Measurements from ENCODE around the gene GCDH. TPM values are rescaled to one million over a fixed set of nuclear protein-coding genes. Genes with fewer than 3 reads are reported as not detected.
A peak's percentile ranks its signal among the peaks of the same experiment; 100 is the strongest.
"Not testable (repeated sequence)": the region's sequence is repeated elsewhere in the genome, so short reads cannot be mapped to it uniquely, and the experiment has no call there.

Gene GCDH
- 10 to 100 TPM; 19.5 to 31.5 (median 24.8) TPM for polyA plus RNA-seq (ENCODE audit: insufficient read depth in 1 of 5, insufficient read length in 5 of 5, low replicate concordance in 1 of 5)
- long read RNA-seq, donor 1, transcript GCDH-201 (12 exons, 1,956 nt), result major isoform, 7 of 75 reads
- long read RNA-seq, donor 1, partial matches to known transcripts, result 32 of 75 reads
- long read RNA-seq, donor 1, other reads (novel, unspliced or antisense), result 35 of 75 reads
- long read RNA-seq, donor 2, partial matches to known transcripts, result 14 of 33 reads
- long read RNA-seq, donor 2, other reads (novel, unspliced or antisense), result 14 of 33 reads
- long read RNA-seq, donor 3, transcript GCDH-201 (12 exons, 1,956 nt), result major isoform, 6 of 81 reads
- long read RNA-seq, donor 3, partial matches to known transcripts, result 49 of 81 reads
- long read RNA-seq, donor 3, other reads (novel, unspliced or antisense), result 24 of 81 reads
- long read RNA-seq, donor 4, partial matches to known transcripts, result 23 of 25 reads
- long read RNA-seq, donor 4, other reads (novel, unspliced or antisense), result 0 of 25 reads
- long read RNA-seq, donor 5, partial matches to known transcripts, result 10 of 13 reads
- long read RNA-seq, donor 5, other reads (novel, unspliced or antisense), result 0 of 13 reads
- long read RNA-seq, donor 6, transcript GCDH-201 (12 exons, 1,956 nt), result major isoform, 7 of 20 reads
- long read RNA-seq, donor 6, partial matches to known transcripts, result 13 of 20 reads
- long read RNA-seq, donor 6, other reads (novel, unspliced or antisense), result 0 of 20 reads
- long read RNA-seq, donor 7, partial matches to known transcripts, result 12 of 12 reads
- long read RNA-seq, donor 7, other reads (novel, unspliced or antisense), result 0 of 12 reads
- long read RNA-seq, donor 8, partial matches to known transcripts, result 0 of 4 reads
- long read RNA-seq, donor 8, other reads (novel, unspliced or antisense), result 0 of 4 reads

DNA sequence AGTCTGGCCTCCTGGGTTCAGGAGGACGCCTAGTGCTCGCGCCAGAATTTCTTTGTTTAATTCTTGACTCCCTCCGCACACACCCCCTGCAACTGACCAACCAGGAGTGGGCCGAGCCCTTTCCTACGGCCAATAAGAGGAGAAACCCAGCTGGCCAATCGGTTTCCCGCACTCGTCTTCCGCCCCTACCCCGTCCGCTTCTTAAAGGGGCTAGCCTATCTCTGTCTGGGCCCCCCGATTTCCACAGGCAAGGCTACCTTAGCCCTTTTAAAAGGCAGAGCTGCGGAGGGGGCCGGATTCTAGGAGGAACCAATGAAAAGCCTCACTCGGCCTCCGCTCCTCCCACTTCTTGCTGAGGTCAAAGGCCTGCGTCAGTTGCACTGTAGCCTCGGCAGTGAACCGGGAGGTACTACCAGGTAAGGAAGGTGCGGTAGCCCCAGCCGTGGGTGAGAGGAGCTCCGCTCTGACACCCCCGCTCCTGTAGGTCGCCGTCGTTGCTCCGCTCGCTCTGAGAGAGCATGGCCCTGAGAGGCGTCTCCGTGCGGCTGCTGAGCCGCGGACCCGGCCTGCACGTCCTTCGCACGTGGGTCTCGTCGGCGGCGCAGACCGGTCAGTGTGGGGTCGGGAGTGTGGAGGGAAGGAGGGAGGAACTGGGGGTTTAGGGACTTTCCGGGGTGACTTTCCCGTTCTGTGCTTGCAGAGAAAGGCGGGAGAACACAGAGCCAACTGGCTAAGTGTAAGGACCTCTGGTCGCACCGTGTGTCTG lies at the start of gene GCDH:
TSS of gene GCDH (plus strand) at position 374 of the 766 bp plus-strand sequence. CDS start at position 519, 145 bp downstream.
- peak; percentile 94 to 96 for DNase-seq

DNA sequence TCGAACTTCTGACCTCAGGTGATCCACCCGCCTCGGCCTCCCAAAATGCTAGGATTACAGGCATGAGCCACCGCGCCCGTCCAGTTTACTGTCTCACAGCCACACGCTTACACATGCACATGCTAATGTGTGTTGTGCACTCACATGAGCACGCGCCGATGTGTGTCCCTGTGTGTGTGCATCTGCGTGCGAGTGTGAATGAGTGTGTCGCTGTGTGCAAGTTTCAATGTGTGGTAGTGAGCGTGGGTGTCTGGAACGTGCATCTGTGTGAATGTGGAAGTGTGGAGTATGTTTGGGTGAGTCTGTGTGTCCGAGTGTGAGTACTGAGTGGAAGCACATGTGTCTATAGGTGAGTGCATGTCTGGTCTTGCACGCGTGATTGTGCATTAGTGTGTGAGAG lies 48.4 kb upstream of the GCDH start:
- no peak for DNase-seq

DNA sequence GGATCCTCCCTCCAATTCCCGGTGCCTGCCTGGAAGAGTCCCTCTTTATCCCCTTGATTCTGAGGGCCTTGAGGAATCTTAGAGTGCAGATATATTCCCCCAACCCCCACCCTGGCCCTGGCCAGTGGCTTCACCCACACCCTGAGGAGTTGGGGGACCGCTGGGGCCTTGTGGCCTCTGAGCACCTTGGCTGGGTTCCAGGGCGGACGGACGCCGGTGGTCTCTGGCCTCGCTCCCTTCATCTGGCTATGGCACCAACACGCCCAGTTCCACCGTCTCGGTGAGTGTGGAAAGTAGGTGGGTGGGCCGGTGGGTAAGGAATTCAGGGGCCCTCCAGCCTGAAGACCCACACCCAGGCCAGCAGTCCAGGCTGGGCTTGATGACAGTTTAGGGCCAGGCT lies 47.6 kb upstream of the GCDH start:
- DNase-seq, result no peak

DNA sequence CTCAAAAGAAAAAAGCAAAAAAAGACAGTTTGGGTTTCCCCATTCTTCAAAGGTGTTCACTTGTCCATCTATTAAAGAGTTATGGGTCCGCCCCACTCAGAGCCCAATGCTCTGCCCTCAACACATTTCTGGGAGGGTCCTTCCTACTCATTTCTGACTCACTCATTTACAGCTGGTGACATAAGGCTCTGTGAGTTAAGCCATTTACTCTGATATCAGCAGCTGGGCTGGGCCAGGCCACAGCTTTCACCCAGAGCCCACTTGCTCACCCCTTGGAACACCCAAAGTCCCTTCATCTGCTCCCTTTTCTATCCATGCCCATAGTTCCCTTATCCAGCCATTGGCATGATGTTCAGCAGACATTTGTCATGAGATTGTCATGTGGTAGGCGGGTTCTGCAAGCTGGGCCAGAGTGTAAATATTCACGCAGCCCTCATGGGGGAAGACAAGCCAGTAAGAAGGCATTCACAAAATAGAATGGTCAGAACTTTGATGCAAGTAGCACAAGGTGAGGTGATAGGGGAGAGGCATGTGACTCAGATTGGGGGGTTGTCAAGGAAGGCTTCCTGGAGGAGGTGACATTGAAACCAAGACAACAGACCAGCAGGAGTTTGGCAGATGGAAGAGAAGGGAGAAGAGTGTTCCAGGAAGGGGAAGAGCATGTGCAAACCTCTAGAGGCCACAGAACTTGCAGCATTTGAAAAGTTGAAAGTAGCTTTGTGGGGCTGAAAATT lies 46.8 kb upstream of the GCDH start:
- DNase-seq, result no peak

DNA sequence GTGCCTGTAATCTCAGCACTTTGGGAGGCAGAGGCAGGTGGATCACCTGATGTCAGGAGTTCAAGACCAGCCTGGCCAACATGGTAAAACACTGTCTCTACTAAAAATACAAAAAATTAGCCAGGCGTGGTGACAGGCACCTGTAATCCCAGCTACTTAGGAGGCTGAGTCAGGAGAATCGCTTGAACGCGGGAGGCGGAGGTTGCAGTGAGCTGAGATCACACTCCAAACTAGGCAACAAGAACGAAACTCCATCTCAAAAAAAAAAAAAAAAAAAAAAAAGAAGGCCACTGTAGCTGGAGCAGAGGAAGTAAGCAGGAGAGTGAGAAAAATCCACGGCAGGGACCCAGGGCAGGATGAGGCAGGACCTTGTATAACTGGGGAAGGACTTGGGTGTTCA lies 44.3 kb upstream of the GCDH start:
- DNase-seq, result not testable (repeated sequence)

DNA sequence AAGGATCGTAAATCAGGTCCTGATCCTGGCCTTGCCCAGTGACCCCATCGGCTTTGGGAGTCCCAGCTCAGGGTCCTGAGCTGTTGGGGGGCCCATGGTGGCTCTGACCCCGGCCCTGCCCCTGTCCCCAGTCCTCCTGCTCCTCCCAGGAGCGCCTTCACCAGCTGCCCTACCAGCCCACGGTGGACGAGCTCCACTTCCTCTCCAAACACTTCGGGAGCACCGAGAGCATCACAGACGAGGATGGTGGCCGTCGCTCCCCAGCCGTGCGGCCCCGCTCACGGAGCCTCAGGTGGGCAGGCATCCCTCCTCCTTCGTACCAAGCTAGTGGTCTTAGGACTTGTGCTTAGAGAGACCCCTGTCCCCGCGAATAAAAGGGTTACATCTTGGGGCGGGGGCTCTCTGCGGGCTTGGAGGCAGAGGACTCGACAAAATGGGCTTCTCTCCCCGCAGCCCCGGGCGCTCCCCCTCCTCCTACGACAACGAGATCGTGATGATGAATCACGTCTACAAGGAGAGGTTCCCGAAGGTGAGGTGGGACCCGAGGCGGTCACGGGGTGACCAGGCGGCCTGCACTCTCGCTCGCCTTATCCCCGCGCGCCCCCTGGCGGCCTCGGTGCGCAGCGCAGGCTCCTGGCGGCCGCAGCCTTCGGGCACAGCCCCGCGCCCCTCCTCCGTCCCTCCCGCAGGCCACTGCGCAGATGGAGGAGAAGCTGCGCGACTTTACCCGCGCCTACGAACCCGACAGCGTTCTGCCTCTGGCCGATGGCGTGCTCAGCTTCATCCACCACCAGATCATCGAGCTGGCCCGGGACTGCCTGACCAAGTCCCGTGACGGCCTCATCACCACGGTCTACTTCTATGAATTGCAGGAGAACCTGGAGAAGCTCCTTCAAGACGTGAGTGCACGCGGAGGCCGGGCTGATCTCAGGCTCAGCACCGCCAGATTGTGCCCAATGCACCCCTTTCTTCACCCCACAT lies 43.5 kb upstream of the GCDH start:
- peak; percentile 76 to 78 for DNase-seq

DNA sequence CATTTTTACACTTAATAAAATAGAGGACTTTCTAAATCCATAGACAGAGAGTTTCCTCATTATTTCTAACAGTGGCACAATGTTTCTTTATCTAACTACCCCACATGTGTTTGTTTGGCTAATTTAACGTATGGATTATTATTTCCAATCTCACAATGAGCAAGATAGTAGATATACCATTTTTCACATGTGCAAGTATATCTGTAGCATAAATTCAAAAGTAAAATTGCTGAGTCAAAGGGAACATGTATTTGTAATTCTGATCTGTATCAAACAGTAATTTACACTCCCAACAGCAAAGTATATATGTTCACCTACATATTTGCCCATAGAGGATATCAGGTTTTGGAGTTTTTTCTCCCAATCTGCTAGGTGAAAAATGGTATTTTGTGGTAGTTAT lies 34.3 kb upstream of the GCDH start:
- DNase-seq, result no peak

DNA sequence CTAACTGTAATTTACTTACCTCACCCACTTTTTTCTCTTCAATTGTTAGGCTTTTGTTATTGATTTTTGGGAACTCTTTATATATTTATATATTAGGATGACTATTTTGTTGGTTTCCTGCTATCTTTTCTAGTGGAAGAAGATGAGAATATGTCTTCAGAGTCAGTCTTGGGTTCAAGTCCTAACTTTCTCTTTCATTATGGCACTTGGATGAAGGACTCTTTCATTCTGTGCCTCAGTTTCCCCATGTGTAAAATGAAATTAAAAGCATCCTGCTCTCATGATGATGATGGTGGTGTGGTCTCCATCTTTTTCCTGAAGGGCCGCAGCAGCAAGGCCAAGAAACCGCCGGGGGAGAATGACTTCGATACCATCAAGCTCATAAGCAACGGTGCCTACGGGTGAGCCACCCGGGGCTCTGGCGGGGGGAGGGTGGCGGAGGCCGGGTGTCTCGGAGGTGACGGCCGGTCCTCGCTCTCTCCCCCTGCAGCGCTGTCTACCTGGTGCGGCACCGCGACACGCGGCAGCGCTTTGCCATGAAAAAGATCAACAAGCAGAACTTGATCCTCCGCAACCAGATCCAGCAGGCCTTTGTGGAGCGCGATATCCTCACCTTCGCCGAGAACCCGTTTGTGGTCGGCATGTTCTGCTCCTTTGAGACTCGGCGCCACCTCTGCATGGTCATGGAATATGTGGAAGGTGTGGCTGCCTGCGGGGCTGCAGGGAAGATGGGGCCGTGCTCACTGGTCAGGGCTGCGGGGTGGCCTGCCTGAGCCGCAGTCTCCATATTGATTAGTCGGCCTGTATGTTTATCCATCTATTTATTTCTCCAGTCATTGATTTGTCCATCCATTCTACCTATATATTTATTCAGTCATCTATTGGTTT lies 32.7 kb upstream of the GCDH start:
- DNase-seq, result no peak

DNA sequence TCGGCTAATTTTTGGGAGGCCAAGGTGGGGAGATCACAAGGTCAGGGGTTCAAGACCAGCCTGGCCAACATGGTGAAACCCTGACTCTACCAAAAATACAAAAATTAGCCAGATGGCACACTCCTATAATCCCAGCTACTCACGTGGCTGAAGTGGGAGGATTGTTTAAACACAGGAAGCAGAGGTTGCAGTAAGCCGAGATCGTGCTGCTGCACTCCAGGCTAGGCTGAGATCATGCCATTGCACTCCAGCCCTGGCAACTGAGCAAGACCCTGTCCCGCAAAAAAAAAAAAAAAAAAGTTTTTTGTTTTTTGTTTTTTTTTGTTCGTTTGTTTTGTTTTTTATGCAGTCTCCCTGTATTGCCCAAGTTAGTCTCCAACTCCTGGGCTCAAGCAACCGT lies 31.4 kb upstream of the GCDH start:
- no peak for DNase-seq

DNA sequence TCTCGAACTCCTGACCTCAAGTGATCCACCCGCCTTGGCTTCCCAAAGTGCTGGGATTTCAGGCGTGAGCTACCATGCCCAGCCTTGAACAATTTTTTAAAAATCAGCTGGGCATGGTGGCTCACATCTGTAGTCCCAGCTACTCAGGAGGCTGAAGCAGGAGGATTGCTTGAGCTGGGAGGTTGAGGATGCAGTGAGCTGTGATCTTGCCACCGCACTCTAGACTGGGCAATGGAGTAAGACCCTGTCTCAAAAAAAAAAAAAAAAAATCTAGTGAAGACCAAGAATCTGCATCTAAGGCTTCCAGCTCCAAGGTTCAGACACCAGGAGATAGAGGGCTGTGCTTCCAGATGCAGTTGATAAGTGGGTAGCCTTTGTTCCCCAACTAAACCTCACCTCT lies 26.8 kb upstream of the GCDH start:
- no peak for DNase-seq

DNA sequence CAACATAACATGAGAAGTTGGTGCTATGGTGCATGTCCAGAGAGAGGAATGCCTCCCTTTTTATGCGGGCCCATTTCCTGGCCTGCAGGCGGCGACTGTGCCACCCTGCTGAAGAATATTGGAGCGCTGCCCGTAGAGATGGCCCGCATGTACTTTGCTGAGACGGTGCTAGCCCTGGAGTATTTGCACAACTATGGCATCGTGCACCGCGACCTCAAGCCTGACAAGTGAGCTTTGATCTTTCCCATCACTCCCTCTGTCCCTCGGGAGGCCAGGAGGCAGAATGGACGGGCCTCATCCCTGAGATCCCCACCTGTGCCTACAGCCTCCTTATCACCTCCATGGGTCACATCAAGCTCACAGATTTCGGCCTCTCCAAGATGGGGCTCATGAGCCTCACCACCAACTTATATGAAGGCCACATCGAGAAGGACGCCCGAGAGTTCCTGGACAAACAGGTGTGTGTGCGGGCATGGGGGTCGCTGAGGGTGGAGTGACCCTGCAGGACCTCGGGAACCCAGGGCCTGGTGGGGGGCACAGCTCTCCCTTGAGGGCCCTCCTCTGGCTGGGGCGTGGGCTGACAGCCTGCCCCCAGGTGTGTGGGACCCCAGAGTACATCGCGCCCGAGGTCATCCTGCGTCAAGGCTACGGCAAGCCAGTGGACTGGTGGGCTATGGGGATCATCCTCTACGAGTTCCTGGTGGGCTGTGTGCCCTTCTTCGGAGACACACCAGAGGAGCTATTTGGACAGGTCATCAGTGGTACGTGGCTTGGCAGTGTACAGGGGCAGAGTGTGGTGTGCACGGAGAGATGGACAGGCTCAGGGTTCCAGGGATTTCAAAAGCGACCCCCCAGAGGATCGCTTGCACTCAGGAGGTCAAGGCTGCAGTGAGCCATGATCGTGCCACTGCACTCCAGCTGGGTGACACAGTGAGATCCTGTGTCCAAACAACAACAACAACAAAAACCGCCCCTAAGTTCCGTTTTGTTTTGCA lies 25.9 kb upstream of the GCDH start:
- DNase-seq, result no peak

DNA sequence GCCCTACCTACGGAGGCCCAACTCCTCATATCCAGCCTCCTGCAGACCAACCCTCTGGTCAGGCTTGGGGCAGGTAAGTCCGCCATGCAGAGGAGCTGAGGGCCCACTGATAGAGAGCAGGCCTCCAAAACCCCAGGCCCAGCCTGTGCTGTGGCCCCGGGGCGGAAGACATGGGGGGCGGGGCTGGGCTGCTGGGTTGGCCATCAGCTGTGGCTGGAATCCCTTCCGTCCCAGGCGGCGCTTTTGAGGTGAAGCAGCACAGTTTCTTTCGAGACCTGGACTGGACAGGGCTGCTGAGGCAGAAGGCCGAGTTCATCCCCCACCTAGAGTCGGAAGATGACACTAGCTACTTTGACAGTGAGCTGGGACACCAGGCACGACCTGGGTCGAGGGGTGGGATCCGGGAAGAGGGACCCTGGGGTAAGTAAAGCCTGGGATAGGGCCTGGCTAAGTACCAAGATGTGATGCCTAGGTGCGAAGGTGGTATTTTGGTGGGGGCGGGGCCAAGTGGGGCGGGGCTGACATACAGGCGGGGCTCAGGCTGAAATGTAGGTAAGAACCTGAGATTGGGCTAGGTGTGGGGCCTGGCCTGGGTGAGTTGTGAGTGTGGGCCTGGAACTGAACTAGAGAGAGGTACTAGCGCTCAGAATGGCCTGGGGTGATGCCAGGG lies 25.1 kb upstream of the GCDH start:
- no peak for DNase-seq

DNA sequence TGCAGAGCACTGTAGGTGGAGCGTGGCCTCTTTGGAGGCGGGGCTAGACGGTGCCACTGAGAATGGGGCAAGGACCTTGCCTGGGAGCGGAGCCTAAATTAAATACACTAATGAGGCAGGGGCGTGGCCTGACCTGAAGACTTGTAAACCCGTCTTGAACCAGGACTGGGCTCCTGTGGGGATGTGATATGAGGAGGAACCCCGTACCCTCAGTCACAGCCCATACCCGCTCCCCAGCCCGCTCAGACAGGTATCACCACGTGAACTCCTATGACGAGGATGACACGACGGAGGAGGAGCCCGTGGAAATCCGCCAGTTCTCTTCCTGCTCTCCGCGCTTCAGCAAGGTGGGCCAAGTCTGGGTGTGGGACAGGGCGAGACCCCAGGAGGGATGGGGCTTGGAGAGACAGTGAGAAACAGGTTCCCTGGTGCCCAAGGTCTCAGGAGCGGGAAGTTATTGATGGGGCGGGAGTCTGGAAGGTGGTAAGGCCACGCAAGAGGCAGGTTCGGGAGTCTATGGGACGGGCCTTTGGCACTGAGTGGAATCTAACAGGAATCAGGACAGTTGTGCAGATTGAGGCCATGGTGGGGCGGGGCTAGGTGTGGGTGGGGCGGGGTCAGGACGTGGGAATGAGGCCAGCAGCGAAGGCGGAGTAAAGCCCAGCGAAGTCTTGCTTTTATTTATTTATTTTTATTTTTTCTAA lies 24.4 kb upstream of the GCDH start:
- no peak for DNase-seq

DNA sequence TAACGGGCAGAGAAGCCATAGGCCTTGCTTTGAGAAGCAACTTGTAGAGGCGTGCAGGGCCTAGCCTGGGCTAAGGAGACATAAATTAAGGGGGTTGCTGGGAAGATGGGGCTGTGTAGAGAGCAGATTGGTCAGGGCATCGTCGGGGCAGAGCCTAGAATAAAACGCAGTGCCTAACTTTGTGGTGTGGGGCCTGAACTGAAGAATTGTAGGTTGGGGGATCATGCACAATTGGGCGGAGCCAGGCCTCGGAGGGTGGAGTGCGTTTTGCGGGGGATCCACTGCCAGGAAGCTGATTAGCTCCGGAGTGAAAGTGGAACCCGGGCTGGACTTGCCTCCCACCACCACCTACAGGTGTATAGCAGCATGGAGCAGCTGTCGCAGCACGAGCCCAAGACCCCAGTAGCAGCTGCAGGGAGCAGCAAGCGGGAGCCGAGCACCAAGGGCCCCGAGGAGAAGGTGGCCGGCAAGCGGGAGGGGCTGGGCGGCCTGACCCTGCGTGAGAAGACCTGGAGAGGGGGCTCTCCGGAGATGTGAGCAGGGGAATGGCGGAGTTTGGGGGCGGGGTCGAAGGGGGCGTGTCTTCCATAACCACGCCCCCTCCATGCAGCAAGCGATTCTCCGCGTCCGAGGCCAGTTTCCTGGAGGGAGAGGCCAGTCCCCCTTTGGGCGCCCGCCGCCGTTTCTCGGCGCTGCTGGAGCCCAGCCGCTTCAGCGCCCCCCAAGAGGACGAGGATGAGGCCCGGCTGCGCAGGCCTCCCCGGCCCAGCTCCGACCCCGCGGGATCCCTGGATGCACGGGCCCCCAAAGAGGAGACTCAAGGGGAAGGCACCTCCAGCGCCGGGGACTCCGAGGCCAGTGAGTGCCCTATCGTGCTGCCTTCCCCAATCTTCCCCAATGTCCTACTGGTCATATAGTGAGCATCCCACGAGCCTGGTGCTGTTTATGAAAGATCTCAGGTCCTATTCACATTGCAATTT lies 23.6 kb upstream of the GCDH start:
- DNase-seq, result peak; percentile 69 to 73

DNA sequence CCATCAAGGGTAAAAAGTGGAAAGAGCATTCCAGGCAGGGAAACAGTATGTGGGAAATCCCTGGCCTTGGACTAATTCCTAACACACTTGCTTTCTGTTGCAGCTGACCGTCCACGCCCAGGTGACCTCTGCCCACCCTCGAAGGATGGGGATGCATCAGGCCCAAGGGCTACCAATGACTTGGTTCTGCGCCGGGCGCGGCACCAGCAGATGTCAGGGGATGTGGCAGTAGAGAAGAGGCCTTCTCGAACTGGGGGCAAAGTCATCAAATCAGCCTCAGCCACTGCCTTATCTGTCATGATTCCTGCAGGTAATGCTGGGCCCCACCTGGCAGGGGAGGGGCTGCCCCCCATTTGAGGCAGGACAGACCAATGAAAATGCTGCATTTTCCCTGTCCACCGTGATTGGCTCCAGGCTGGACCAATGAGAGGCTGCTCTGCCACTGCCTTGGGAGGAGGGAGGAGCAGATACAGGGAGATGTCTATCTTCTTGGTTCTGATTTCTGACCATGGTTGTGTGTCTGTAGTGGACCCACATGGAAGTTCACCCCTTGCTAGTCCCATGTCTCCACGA lies 22.3 kb upstream of the GCDH start:
- no peak for DNase-seq

Data from right lung (tissue), 10 donors.